Body of pancreas (tissue), 4 donors: Measurements from ENCODE around the gene RUNX3. TPM values are rescaled to one million over a fixed set of nuclear protein-coding genes. Genes with fewer than 3 reads are reported as not detected.

Source experiments
- ATAC-seq: fragments of 150-250 bp; one replicate; pipeline ENCODE4 v1.9.1; 2016
- DNase-seq, 4 donors: peaks; one replicate each; pipeline ENCODE4 v3.0.0-alpha.2; 2019
- H3K27ac ChIP-seq, 4 donors: fragments of 200-600 bp; sonication (generic); 1 replicate in 3 of 4; 2 replicates in 1 of 4; pipeline versions ENCODE4 v1.5.1 to v1.6.1; 2016 to 2019; ENCODE audit warnings: mild to moderate bottlenecking in 1 of 4, mixed read lengths in 1 of 4, moderate library complexity in 1 of 4
- H3K27me3 ChIP-seq, 2 donors: fragments of 200-600 bp; sonication (generic); one replicate each; pipeline ENCODE4 v1.6.0; 2016; ENCODE audit warnings: mild to moderate bottlenecking in 1 of 2
- H3K36me3 ChIP-seq, 2 donors: fragments of 200-600 bp; sonication (generic); replicated peaks in 1 of 2; 2 replicates each; pipeline ENCODE4 v1.5.1; 2016; ENCODE audit warnings: low read depth in 2 of 2; ENCODE audit not compliant: insufficient read depth in 1 of 2
- H3K4me1 ChIP-seq: fragments of 200-600 bp; sonication (generic); one replicate; pipeline ENCODE4 v1.6.0; 2016
- H3K4me3 ChIP-seq, 2 donors: fragments of 200-600 bp; sonication (generic); 1 replicate in 1 of 2; 2 replicates in 1 of 2; pipeline ENCODE4 v1.5.1; 2016 to 2019
- H3K9me3 ChIP-seq, 3 donors: fragments of 200-600 bp; sonication (generic); 1 replicate in 2 of 3; 2 replicates in 1 of 3; pipeline ENCODE4 v1.5.1; 2016
- CTCF ChIP-seq, 7 experiments: fragments of 450-650 bp in 4 of 7; fragments of 200-600 bp in 3 of 7; sonication (generic) in 3 of 7; IDR thresholded peaks; one replicate each; pipeline ENCODE4 v1.5.1; 2016 to 2019; ENCODE audit warnings: antibody characterized with exemption in 7 of 7
- POLR2A ChIP-seq, 3 donors: fragments of 450-650 bp; IDR thresholded peaks; one replicate each; pipeline ENCODE4 v1.6.1; 2016; ENCODE audit warnings: antibody characterized with exemption in 3 of 3, mild to moderate bottlenecking in 2 of 3
- WGBS, 2 donors: methylation state at CpG; one replicate each; pipeline ENCODE4 v1.1.5; 2017; 5-methylcytosine and 5-hydroxymethylcytosine counted together
- intact Hi-C: fragments of 100-400 bp; cut with DNase I; formaldehyde crosslinking; loops from one replicate; pipeline ENCODE4 v1.15.1; 2023
- total RNA-seq, 2 donors: library from RNA; depleted of rRNA; stranded (reverse); fragments of >200 nt; gene quantifications; one replicate each; pipeline ENCODE4 v1.1.0, GENCODE V29; 2016

The RUNX3 gene
- total RNA-seq, 2 donors from 2014 or later, result 0.26 TPM; not detected in 1

GRCh38 chr1:24900985-24901781, 28.9 kb downstream of the RUNX3 start:
- intact Hi-C loops, result no loop called here
- H3K4me3 ChIP-seq, result no peak overlapping the region
- TF ChIP-seq POLR2A (IDR thresholded peaks at IDR 0.05) (no peak), CTCF (IDR thresholded peaks at IDR 0.05) (no peak)
- no peaks in the 10 kb centered on the region for H3K4me1 ChIP-seq
- WGBS, 2 donors, result 59 to 69% methylated on average over 11 to 12 of the region's 12 CpGs
- H3K36me3 ChIP-seq, result no peaks in the 10 kb centered on the region
- no peak for ATAC-seq
- no peak for DNase-seq
- no peak overlapping the region for H3K27ac ChIP-seq
- no peaks in the 10 kb centered on the region for H3K9me3 ChIP-seq
- peaks cover 0 to 4% of the 10 kb centered on the region in 2 donors for H3K27me3 ChIP-seq

- no peak for DNase-seq
- no peak for ATAC-seq
- Histone ChIP-seq H3K4me1 (no peaks in the 10 kb centered on the region), H3K27ac (no peak overlapping the region), H3K36me3 (no peaks in the 10 kb centered on the region), H3K27me3 (peaks cover 0 to 4% of the 10 kb centered on the region in 2 donors), H3K4me3 (no peak overlapping the region), H3K9me3 (no peaks in the 10 kb centered on the region)
- 59 to 69% methylated on average over 9 of the region's 9 CpGs for WGBS, 2 donors
- intact Hi-C loops, result no loop called here
- TF ChIP-seq CTCF (IDR thresholded peaks at IDR 0.05) (no peak), POLR2A (IDR thresholded peaks at IDR 0.05) (no peak)
These were observed 29.6 kb downstream of the RUNX3 start for GRCh38 chr1:24900486-24900849.

- WGBS, 2 donors, result 63 to 64% methylated on average over 14 of the region's 14 CpGs
- Histone ChIP-seq H3K4me3 (no peak overlapping the region), H3K27me3 (peaks cover 0 to 4% of the 10 kb centered on the region in 2 donors), H3K36me3 (no peaks in the 10 kb centered on the region), H3K27ac (no peak overlapping the region), H3K9me3 (no peaks in the 10 kb centered on the region), H3K4me1 (no peaks in the 10 kb centered on the region)
- DNase-seq (no peak), ATAC-seq (no peak)
- intact Hi-C loops, result no loop called here
- TF ChIP-seq POLR2A (IDR thresholded peaks at IDR 0.05), result no peak
- TF ChIP-seq CTCF (IDR thresholded peaks at IDR 0.05), result no peak
These were observed 30.2 kb downstream of the RUNX3 start for GRCh38 chr1:24899581-24900485.

- Histone ChIP-seq H3K27ac (no peak overlapping the region), H3K36me3 (no peaks in the 10 kb centered on the region), H3K4me1 (no peaks in the 10 kb centered on the region), H3K4me3 (no peak overlapping the region), H3K27me3 (peaks cover 0 to 4% of the 10 kb centered on the region in 2 donors), H3K9me3 (no peaks in the 10 kb centered on the region)
- ATAC-seq (no peak), DNase-seq (no peak)
- no peak for TF ChIP-seq CTCF (IDR thresholded peaks at IDR 0.05)
- no peak for TF ChIP-seq POLR2A (IDR thresholded peaks at IDR 0.05)
- 61 to 80% methylated on average over 1 to 8 of the region's 8 CpGs for WGBS, 2 donors
- intact Hi-C loops, result no loop called here
These were observed 31.1 kb downstream of the RUNX3 start for GRCh38 chr1:24898909-24899439.
